HG02973 (cell line): ENCODE data around the gene PROC.
"Not testable (repeated sequence)": the region's sequence is repeated elsewhere in the genome, so short reads cannot be mapped to it uniquely, and the experiment has no call there.

ENCODE experiments used
- ATAC-seq: cut with Tn5 transposase; IDR thresholded peaks from one replicate; pipeline ENCODE4 v1.9.1; 2021; ENCODE audit warnings: moderate library complexity; ENCODE audit not compliant: unreplicated experiment

The PROC gene

DNA sequence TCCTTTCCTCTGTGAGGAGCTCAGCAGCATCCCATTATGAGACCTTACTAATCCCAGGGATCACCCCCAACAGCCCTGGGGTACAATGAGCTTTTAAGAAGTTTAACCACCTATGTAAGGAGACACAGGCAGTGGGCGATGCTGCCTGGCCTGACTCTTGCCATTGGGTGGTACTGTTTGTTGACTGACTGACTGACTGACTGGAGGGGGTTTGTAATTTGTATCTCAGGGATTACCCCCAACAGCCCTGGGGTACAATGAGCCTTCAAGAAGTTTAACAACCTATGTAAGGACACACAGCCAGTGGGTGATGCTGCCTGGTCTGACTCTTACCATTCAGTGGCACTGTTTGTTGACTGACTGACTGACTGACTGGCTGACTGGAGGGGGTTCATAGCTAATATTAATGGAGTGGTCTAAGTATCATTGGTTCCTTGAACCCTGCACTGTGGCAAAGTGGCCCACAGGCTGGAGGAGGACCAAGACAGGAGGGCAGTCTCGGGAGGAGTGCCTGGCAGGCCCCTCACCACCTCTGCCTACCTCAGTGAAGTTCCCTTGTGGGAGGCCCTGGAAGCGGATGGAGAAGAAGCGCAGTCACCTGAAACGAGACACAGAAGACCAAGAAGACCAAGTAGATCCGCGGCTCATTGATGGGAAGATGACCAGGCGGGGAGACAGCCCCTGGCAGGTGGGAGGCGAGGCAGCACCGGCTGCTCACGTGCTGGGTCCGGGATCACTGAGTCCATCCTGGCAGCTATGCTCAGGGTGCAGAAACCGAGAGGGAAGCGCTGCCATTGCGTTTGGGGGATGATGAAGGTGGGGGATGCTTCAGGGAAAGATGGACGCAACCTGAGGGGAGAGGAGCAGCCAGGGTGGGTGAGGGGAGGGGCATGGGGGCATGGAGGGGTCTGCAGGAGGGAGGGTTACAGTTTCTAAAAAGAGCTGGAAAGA lies 7.6 kb downstream of the PROC start:
- no peak for ATAC-seq

DNA sequence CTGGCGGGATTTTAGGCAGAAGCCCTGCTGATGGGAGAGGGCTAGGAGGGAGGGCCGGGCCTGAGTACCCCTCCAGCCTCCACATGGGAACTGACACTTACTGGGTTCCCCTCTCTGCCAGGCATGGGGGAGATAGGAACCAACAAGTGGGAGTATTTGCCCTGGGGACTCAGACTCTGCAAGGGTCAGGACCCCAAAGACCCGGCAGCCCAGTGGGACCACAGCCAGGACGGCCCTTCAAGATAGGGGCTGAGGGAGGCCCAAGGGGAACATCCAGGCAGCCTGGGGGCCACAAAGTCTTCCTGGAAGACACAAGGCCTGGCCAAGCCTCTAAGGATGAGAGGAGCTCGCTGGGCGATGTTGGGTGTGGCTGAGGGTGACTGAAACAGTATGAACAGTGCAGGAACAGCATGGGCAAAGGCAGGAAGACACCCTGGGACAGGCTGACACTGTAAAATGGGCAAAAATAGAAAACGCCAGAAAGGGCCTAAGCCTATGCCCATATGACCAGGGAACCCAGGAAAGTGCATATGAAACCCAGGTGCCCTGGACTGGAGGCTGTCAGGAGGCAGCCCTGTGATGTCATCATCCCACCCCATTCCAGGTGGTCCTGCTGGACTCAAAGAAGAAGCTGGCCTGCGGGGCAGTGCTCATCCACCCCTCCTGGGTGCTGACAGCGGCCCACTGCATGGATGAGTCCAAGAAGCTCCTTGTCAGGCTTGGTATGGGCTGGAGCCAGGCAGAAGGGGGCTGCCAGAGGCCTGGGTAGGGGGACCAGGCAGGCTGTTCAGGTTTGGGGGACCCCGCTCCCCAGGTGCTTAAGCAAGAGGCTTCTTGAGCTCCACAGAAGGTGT lies 8.5 kb downstream of the PROC start:
- ATAC-seq, result no peak

GRCh38 chr2:127427376-127428056 lies 9.3 kb downstream of the PROC start:
- no peak for ATAC-seq

DNA sequence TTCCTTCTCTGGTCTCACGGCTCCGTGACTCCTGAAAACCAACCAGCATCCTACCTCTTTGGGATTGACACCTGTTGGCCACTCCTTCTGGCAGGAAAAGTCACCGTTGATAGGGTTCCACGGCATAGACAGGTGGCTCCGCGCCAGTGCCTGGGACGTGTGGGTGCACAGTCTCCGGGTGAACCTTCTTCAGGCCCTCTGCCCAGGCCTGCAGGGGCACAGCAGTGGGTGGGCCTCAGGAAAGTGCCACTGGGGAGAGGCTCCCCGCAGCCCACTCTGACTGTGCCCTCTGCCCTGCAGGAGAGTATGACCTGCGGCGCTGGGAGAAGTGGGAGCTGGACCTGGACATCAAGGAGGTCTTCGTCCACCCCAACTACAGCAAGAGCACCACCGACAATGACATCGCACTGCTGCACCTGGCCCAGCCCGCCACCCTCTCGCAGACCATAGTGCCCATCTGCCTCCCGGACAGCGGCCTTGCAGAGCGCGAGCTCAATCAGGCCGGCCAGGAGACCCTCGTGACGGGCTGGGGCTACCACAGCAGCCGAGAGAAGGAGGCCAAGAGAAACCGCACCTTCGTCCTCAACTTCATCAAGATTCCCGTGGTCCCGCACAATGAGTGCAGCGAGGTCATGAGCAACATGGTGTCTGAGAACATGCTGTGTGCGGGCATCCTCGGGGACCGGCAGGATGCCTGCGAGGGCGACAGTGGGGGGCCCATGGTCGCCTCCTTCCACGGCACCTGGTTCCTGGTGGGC lies 10.0 kb downstream of the PROC start:
- no peak for ATAC-seq

DNA sequence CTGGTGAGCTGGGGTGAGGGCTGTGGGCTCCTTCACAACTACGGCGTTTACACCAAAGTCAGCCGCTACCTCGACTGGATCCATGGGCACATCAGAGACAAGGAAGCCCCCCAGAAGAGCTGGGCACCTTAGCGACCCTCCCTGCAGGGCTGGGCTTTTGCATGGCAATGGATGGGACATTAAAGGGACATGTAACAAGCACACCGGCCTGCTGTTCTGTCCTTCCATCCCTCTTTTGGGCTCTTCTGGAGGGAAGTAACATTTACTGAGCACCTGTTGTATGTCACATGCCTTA lies 10.5 kb downstream of the PROC start:
- no peak for ATAC-seq

DNA sequence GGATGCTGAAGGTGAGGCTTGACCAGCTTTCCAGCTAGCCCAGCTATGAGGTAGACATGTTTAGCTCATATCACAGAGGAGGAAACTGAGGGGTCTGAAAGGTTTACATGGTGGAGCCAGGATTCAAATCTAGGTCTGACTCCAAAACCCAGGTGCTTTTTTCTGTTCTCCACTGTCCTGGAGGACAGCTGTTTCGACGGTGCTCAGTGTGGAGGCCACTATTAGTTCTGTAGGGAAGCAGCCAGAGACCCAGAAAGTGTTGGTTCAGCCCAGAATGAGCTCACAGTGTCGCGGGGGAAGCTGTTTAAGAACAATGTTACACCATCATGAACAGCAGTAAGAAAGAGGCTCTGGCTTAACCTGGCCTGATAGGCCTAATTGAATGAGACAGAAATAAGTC lies 11.1 kb downstream of the PROC start:
- ATAC-seq, result no peak

DNA sequence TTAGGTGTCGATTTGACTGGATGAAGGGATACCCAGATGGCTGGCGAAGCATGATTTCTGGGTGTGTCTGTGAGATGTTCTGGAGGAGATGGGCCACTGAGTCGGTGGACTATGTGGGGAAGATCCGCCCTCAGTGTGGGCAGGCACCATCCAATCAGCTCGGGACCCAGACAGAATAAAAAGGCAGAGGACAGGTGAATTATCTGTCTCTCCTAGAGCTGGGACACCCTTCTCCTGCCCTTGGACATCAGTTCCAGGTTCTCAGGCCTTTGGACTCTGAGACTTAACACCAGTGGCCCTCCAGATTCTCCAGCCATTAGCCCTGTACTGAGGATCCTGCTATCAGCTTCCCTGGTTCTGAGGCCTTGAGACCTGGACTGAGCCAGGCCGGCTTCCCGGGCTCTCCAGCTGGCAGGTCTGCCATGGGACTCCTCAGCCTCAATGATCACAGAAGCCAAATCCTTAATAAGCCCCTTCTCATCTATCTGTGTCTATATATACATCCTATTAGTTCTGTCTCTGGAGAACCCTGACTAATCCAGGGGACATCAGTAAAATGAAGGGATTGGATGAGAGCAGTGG lies 11.7 kb downstream of the PROC start:
- no peak for ATAC-seq

DNA sequence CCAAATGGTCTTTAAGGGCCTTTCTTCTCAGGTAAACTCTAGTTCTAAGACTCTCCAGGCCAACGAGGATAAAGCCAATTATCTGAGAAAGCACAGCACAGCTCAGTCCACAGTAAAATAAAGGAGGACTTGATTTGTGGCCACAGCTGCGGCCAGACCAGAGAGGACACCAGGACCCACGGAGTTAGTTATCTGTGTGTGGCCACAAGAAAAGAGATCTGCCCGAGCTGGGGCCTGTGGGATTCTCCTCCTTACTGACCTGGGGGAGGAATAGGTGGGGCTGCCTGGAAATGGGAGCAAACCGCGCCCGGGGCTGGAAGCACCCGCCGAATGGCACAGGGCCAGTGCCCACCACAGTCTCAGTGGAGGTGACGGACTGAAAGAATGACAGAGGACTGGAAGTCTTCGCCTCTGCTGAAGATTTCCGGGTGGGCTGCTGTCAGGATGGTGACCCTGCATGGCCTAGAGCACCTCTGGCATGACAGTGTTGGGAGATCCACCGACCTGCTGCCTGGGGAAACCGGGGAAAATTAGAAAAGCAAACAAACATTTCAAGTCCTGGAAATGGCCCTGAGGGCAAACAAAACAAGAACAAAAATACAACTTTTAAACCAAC lies 13.3 kb downstream of the PROC start:
- no peak for ATAC-seq

DNA sequence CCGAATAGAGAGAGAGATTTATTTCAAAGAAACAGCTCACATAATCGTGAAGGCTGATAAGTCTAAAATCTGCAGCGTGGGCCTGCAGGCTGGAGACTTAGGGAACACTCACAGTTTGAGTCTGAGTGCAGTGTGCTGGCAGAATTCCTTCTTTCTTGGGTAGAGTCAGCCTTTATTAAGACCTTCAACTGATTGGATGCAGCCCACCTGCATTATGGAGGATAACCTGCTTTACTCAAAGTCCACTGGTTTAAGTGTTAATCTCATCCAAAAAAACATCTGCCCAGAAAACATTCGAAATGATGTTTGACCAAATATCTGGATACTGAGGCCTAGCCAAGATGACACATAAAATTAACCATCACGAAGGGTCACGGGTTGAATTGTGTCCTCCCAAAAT lies 16.3 kb downstream of the PROC start:
- ATAC-seq, result no peak

DNA sequence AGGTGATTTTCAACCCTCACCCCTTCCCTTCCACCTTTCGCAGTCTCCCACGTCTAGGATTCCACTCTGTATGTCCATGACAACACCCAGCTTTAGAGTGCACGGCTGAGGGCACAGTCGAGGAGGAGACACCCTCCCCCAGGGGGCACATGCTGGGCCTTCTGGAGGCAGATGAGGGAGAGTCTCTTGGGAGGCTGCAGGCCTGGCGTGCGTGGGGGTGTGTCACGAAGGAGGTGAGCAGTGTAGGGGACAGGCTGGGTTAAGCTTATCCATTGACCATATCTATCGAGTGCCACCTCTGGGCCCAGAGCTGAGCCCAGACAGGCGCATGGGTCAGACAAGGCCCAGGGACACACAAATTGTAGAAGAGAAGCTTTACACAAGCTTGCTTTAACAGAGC lies 18.8 kb downstream of the PROC start:
- no peak for ATAC-seq

DNA sequence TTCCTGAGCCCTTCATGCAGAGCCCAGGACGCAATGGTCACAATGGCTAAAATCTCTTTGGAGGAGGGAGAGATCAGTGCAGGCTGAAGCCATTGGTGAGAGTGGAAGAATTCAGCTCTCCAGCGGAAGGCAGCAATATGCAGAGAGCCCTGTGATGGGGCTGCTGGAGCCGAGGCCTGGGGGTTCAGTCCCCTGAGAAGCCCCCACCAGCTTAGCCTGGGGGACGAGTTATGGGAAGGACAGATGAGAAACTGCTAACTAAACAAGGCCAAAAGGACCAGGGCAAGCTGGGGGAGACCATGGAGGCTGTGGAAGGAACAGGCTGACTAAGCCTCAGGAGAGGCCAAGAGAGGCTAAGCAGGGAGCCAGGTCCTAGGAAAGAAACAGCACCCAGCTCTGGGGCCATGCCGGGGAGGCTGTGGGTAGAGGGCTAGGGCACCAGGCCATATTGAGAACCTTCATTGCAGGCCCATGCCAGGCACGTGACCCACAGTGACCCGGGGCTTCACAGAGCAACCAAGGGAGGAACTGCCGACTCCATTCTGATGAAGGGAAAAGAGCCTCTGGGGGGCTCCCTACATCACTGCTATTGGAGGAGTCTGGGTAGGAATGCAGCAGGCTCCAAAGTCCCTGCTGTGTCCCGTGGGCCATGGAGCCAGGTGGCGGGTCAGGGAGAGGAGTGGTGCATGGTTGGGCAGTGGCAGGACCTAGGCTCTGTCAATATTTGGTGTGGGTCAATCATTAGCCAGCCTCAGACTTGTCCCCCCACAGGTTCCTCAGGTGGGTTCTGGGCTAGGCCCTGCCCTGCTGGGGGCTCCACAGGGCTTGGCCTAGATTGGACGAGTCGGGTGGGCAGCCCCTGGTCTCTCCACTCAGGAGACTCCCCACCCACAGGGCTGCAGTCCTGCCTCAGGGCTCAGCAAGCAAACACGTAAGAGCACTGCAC lies 19.8 kb downstream of the PROC start:
- ATAC-seq, result no peak

GRCh38 chr2:127439343-127439742 lies 21.1 kb downstream of the PROC start:
- no peak for ATAC-seq

DNA sequence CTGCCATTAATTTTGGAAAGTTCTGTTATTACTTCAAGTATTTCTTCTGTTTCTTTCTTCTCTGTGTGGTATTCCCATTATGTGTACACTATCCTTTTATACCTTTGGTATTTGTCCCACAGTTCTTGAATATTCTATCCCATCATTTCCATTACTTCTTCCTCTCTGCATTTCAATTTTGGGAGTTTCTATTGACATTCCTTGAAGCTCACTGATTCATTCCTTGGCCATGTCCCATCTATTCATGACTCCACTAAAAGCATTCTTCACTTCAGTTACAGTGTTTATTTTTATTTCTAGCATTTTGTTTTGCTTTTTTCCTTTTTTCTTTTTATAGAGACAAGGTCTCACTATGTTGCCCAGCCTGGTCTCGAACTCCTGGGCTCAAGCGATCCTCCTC lies 30.3 kb downstream of the PROC start:
- ATAC-seq, result no peak

DNA sequence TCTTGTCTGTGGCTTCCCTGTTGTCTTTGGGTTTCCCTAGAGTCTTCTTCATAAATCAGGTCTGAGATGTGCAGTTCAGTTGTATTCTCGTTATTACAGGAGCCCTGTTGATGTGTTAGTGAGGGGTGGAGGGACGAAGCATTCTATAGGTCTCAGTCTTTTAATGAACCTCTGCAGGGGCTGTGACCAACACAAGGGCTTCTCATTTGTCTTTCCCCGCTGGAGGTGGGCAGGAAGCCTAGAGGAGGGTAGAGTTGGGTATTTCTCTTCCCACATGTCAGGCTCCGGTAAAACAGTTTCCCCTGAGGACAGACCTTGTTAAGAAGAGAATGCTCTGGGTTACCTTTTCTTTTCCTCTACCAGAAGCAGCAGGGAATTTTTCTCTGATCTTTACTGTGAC lies 31.2 kb downstream of the PROC start:
- ATAC-seq, result no peak

DNA sequence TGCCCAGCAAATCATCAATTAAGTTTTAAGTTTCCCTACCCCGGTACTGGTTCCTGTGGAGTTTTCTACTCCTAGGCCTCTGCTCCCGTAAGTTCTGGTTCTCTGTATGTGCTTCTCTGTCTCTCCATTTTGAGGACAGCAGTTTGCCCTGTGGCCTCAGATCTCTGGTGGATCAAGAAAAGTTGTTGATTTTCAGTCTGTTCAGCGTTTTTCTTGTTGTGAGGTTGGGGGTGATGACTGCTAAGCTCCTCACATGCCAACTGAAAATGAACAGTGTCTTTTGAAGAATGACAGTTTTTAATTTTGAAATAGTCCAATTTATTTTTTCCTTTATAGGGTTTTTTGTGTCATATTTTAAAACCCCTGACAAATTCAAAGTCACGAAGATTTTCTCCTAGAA lies 31.7 kb downstream of the PROC start:
- ATAC-seq, result no peak

DNA sequence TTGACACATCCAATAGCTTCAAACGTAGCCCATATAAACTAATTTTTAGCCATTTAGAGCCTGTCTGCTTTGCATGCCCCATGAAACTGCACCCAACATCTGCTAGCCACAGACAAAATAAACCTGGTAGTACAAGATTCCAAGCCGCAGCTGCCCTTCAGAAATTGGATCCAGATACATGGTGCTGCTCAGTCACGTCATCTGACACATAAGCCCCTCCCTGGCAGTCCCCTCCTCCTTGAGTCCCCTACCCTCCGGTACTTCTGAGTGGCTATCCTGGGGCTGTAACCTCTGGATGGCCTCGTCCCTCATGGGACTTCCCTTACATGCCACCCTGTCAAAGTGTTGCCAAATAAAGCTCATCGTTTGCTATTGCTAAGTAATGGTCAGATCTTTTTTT lies 33.8 kb downstream of the PROC start:
- ATAC-seq, result no peak

- not testable (repeated sequence) for ATAC-seq
Measured at GRCh38 chr2:127452423-127452822, 34.2 kb downstream of the PROC start.

DNA sequence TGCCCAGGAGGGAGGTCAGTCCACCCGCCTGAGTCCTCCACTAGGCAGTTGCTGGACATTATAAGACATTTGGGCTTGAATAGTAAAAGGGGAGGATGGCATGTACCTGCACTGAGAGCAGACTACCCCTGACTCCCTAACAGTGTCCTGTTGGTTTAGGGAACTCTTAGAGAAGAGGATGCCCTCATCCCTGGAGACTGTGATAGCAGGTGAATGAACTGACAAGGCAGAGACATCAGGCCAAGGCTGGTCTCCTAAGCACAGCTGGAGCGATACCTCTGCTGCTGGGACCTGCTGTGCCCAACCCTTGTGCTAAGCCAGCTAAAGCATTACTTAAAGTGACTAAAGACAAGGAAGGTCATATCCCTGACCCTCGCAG lies 34.8 kb downstream of the PROC start:
- no peak for ATAC-seq
